ENCODE data around the gene TEAD1.

DNA sequence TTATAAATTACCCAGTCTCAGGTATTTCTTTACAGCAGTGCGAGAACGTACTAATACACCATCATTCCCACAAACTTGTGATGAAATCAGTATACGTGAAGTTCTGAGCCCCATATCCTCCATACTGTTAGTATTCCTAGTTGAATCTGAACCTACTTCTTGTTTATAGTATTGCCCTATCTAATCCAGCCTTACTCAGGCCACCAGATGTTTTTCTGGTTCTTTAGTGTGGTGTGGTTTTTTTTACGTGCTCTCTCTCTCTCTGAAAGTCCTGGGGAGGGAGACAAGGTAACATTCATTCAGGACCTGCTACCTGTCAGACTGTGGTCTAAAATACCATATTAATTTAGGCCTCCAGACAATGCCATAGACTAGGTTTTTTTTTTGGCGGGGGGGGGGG is 47.6 kb upstream of the TEAD1 start:
- TF ChIP-seq POLR2A (IDR thresholded peaks at IDR 0.05) (no peak), POLR2AphosphoS5 (IDR thresholded peaks at IDR 0.05) (no peak), EP300 (IDR thresholded peaks at IDR 0.05) (no peak)
- TF ChIP-seq, protein P1, sequence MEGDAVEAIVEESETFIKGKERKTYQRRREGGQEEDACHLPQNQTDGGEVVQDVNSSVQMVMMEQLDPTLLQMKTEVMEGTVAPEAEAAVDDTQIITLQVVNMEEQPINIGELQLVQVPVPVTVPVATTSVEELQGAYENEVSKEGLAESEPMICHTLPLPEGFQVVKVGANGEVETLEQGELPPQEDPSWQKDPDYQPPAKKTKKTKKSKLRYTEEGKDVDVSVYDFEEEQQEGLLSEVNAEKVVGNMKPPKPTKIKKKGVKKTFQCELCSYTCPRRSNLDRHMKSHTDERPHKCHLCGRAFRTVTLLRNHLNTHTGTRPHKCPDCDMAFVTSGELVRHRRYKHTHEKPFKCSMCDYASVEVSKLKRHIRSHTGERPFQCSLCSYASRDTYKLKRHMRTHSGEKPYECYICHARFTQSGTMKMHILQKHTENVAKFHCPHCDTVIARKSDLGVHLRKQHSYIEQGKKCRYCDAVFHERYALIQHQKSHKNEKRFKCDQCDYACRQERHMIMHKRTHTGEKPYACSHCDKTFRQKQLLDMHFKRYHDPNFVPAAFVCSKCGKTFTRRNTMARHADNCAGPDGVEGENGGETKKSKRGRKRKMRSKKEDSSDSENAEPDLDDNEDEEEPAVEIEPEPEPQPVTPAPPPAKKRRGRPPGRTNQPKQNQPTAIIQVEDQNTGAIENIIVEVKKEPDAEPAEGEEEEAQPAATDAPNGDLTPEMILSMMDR (IDR thresholded peaks at IDR 0.05), result no peak
